SJSA1 (cell line): ENCODE results near the gene NFYC. TPM values are rescaled to one million over a fixed set of nuclear protein-coding genes. Genes with fewer than 3 reads are reported as not detected.

Source experiments
- DNase-seq, 2 experiments: peaks; one replicate each; pipeline ENCODE4 v3.0.0-alpha.2; 2015 to 2020; ENCODE audit warnings: low spot score in 2 of 2, low read depth in 1 of 2
- H3K27ac ChIP-seq: fragments of 250-450 bp; sonication (Bioruptor Pico); 2 replicates; pipeline ENCODE4 v1.5.1; 2020; ENCODE audit warnings: mild to moderate bottlenecking, moderate library complexity
- H3K27me3 ChIP-seq: fragments of 250-450 bp; sonication (Bioruptor Pico); replicated peaks from 2 replicates; pipeline ENCODE4 v1.5.1; 2020; ENCODE audit warnings: mild to moderate bottlenecking, moderate library complexity
- H3K36me3 ChIP-seq: fragments of 250-450 bp; sonication (Bioruptor Pico); 2 replicates; pipeline ENCODE4 v1.5.1; 2020; ENCODE audit warnings: mild to moderate bottlenecking
- H3K4me1 ChIP-seq: fragments of 250-450 bp; sonication (Bioruptor Pico); replicated peaks from 2 replicates; pipeline ENCODE4 v1.6.1; 2021; ENCODE audit warnings: mild to moderate bottlenecking
- H3K4me3 ChIP-seq: fragments of 250-450 bp; sonication (Bioruptor Pico); 2 replicates; pipeline ENCODE4 v1.5.1; 2020; ENCODE audit warnings: mild to moderate bottlenecking
- H3K9me3 ChIP-seq: fragments of 250-450 bp; sonication (Bioruptor Pico); replicated peaks from 2 replicates; pipeline ENCODE4 v1.5.1; 2020; ENCODE audit warnings: mild to moderate bottlenecking
- total RNA-seq: library from RNA; depleted of rRNA; stranded (reverse); fragments of >200 nt; shearing (Covaris generic); gene quantifications from 2 replicates; pipeline ENCODE4 v1.2.3, GENCODE V29; 2014

NFYC gene
- total RNA-seq, 1 experiment from 2014 or later: 32.5 TPM

DNA sequence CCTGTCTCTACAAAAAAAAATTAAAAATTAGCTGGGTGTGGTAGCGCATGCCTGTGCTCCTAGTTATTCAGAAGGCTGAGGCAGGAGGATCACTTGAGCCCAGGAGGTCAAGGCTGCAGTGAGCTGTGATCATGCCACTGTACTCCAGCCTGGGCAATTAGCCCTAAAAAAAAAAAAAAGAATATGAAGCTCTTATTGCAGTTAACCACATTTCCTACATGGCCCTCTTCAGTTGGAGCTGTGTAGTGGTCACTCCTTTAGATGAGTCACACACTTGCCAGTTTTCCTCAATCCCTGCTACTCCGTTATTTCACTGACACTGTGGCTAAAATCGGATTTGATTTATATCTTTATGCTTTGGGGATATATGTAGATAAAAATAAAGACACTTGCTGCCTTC, 11.8 kb downstream of the NFYC start:
- no peaks in the 10 kb centered on the region for H3K27me3 ChIP-seq
- H3K9me3 ChIP-seq: no peaks in the 10 kb centered on the region
- H3K36me3 ChIP-seq: no peaks in the 10 kb centered on the region
- H3K27ac ChIP-seq: 0 out of 2 replicates have a peak overlapping the region, but pooled peaks have one; percentile 6
- no peak overlapping the region for H3K4me3 ChIP-seq
- peaks cover 12% of the 10 kb centered on the region for H3K4me1 ChIP-seq
- DNase-seq: peak; percentile 40 to 52

DNA sequence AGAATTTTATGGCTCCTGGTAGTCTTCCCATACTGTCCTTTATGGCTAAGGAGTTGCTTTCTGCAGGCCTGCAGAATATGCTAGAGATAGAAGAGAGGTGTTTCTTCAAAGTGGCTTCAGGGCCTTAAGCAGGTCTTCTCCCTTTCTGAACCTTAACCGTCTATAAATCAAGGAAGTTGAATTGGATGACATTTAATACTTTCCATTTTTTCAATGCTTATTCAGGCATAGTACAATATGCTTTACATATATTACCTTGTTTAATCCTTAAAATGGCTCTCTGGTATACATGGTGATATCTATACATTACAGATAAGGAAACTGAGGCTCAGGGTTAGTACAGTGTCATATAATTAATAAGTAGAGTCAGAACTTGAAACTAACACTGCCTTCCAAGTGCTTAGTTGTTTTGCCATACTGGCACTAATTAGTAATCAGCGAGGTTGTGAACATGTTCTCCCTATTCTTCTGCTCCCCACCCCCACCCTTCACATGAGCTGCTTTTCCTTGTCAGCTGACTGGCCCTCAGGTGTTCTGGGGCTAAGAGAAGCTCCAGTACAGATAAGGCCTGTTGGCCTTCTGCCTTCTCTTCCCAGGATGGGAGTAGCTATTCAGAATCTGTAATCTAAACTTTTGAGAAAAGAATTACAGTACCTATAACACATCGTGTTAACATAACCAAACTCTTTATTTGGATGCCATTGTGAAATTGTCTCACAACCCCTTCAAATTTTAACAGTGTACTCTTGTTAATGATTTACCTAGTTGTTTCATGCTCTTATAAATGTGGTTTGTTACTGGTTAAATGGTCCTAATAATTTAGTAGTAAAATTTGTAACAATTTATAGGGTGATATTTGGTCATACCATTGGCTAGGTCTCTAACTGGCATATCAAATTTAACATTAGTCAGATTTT, 13.6 kb downstream of the NFYC start:
- H3K27ac ChIP-seq: no peak overlapping the region
- H3K9me3 ChIP-seq: no peaks in the 10 kb centered on the region
- no peak overlapping the region for H3K4me3 ChIP-seq
- no peak for DNase-seq
- H3K4me1 ChIP-seq: peaks cover 25% of the 10 kb centered on the region
- H3K27me3 ChIP-seq: no peaks in the 10 kb centered on the region
- H3K36me3 ChIP-seq: no peaks in the 10 kb centered on the region

DNA sequence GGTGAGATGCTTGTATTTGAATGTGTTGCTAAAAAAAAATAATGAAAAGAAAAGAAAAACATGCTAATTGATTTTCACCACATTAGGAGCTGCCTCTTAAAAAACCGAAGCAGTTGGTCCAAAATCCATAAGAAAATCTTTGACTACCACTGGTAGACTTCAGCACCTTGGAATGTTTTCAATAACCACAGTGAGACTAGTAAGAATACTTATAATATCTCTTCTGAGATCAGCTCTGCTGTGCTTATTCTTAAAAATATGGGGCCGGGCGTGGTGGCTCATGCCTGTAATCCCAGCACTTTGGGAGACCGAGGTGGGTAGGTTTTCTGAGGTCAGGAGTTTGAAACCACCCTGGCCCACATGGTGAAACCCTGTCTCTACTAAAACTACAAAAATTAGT, 15.1 kb downstream of the NFYC start:
- Histone ChIP-seq H3K4me3 (no peak overlapping the region), H3K4me1 (peaks cover 39% of the 10 kb centered on the region), H3K27me3 (no peaks in the 10 kb centered on the region), H3K27ac (no peak overlapping the region), H3K9me3 (no peaks in the 10 kb centered on the region), H3K36me3 (no peaks in the 10 kb centered on the region)
- no peak for DNase-seq

DNA sequence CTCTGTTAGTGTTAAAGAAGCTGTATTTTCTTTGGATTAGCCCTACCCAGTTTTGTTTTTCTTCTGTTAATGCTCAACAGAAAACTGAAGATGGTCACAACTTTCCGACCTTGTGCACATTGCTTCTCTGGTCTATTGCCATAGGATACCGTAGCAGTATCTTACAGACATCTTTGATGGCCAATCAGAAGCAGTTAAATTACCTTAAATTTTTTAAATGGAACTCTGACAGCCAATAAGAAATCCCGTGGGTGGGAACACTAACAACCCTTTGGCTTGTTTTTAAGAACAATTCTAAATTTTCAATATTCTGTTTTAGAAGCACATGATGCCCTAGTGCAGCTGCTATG, 17.2 kb downstream of the NFYC start:
- H3K9me3 ChIP-seq: no peaks in the 10 kb centered on the region
- no peaks in the 10 kb centered on the region; the same call in none of the 2 replicates for H3K36me3 ChIP-seq
- DNase-seq: peak in 1 of 2 experiments; percentile 82
- H3K4me3 ChIP-seq: peak overlapping the region; percentile 35
- H3K27ac ChIP-seq: peak overlapping the region; percentile 43
- no peaks in the 10 kb centered on the region for H3K27me3 ChIP-seq
- peaks cover 38% of the 10 kb centered on the region for H3K4me1 ChIP-seq

GRCh38 chr1:40709100-40709801, 17.7 kb downstream of the NFYC start:
- Histone ChIP-seq H3K36me3 (no peaks in the 10 kb centered on the region; the same call in none of the 2 replicates), H3K27ac (peak overlapping the region; percentile 43), H3K27me3 (no peaks in the 10 kb centered on the region), H3K9me3 (no peaks in the 10 kb centered on the region), H3K4me1 (peaks cover 38% of the 10 kb centered on the region), H3K4me3 (peak overlapping the region; percentile 35)
- DNase-seq: peak; percentile 79 to 86

- no peak overlapping the region for H3K27ac ChIP-seq
- DNase-seq: no peak
These were observed 18.3 kb downstream of the NFYC start for GRCh38 chr1:40709802-40710278.

GRCh38 chr1:40710581-40711315, 19.2 kb downstream of the NFYC start:
- Histone ChIP-seq H3K36me3 (no peaks in the 10 kb centered on the region; the same call in none of the 2 replicates), H3K27ac (no peak overlapping the region), H3K9me3 (no peaks in the 10 kb centered on the region), H3K4me3 (no peak overlapping the region), H3K27me3 (no peaks in the 10 kb centered on the region), H3K4me1 (peaks cover 38% of the 10 kb centered on the region)
- DNase-seq: peak in 1 of 2 experiments; percentile 17

More at GRCh38 chr1:40709802-40710278, 18.3 kb downstream of the NFYC start:
- Histone ChIP-seq H3K36me3 (no peaks in the 10 kb centered on the region; the same call in none of the 2 replicates), H3K4me1 (peaks cover 38% of the 10 kb centered on the region), H3K4me3 (peak overlapping the region; percentile 35), H3K27me3 (no peaks in the 10 kb centered on the region), H3K9me3 (no peaks in the 10 kb centered on the region)

DNA sequence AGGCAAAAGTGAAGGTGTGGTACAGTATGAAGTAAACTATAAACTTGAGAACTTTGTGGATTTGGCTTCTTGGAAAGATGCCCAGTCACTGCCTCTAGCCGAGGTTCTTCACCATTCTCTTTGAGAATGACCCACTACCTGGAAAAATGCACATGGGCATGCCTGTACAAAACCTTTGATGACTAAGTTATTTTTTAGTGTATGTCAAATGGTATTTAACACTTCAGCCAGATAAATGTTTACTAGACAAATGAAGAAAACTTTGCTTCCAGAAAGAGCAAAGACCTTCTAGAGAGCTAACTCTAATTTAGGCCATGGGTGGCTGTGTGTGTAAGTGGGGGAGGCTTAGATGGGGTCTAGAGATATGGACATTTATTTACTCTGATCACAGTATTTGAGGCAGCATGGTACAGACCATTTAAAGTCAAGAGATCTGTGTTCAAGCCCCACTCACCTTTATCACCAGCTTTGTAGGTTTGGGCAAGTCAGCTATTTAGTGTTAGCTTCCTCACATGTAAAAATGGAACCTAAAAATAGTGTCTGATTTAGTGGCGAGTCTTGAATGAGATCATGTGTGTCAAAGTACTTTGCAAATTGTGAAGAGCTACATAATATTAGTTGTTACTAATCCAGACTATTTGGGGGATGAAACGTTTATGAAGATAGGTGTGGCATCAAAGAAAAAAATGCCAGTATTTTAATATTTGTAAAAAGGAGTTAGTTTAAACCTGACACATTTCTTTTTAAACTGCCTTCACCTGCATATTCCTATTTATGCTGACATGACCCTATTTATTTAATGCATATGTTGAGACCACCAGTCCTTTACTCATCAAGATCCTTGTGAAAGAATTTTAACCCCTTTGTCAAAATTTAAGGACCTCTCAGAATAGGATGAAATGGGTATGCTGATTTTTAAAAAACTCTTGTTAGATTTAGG, 20.2 kb downstream of the NFYC start:
- Histone ChIP-seq H3K4me3 (no peak overlapping the region), H3K36me3 (no peaks in the 10 kb centered on the region; the same call in none of the 2 replicates), H3K27me3 (no peaks in the 10 kb centered on the region), H3K27ac (peak overlapping the region; percentile 34; the same call in 1 of the 2 replicates), H3K9me3 (no peaks in the 10 kb centered on the region), H3K4me1 (peaks cover 38% of the 10 kb centered on the region)
- peak; percentile 55 to 57 for DNase-seq

DNA sequence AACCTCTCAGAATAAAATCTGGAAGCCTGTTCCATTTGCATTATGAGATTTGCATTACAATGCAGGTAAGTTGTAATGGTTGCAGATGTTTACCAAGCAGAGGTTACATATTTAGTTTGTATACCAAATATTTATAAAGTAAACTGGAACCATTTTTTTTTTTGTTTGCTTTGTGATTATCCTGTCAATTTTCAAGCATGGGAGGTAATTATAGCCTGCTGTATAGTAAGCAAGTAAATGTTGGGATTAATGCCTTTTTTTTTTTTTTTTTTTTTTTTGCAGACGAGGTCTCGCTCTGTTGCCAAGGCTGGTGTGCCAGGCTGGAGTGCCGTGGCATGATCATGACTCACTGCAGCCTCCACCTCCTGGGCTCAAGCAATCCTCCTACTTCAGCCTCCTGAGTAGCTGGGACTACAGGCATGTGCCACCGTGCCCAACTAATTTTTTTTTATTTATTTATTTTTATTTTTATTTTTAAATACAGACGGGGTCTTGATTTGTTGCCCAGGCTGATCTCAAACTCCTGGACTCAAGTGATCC, 21.0 kb downstream of the NFYC start:
- DNase-seq: no peak
- Histone ChIP-seq H3K27me3 (no peaks in the 10 kb centered on the region), H3K27ac (no peak overlapping the region), H3K4me1 (peaks cover 38% of the 10 kb centered on the region), H3K4me3 (no peak overlapping the region), H3K9me3 (no peaks in the 10 kb centered on the region), H3K36me3 (no peaks in the 10 kb centered on the region; the same call in none of the 2 replicates)

DNA sequence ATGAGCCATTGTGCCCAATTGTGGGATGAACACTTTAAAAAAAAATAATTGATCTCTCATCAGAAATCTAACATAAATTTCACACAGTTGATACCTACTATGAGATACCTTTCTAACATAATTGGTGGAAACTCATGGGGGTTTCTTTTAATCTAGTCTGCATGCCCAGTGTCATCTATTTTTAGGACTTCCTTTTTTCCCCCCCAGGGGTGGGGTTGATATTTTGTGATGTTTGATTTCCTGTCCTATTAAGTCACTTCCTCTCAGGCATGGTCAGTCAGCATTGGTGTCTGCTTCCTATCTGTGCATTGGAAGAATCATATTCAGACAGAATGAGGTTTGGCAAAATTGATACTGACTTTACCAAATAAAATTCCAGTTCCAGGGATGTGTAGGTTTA, 21.5 kb downstream of the NFYC start:
- Histone ChIP-seq H3K27me3 (no peaks in the 10 kb centered on the region), H3K4me3 (no peak overlapping the region), H3K36me3 (no peaks in the 10 kb centered on the region; the same call in none of the 2 replicates), H3K4me1 (peaks cover 38% of the 10 kb centered on the region), H3K27ac (no peak overlapping the region), H3K9me3 (no peaks in the 10 kb centered on the region)
- DNase-seq: no peak

GRCh38 chr1:40715491-40716059, 24.1 kb downstream of the NFYC start:
- DNase-seq: no peak
- no peaks in the 10 kb centered on the region for H3K9me3 ChIP-seq
- no peaks in the 10 kb centered on the region; the same call in none of the 2 replicates for H3K36me3 ChIP-seq
- H3K27ac ChIP-seq: no peak overlapping the region
- H3K4me1 ChIP-seq: peaks cover 31% of the 10 kb centered on the region
- H3K27me3 ChIP-seq: no peaks in the 10 kb centered on the region
- H3K4me3 ChIP-seq: no peak overlapping the region

GRCh38 chr1:40717065-40717464, 25.6 kb downstream of the NFYC start:
- Histone ChIP-seq H3K4me1 (peaks cover 16% of the 10 kb centered on the region), H3K4me3 (no peak overlapping the region), H3K36me3 (no peaks in the 10 kb centered on the region; the same call in none of the 2 replicates), H3K27ac (no peak overlapping the region), H3K9me3 (no peaks in the 10 kb centered on the region), H3K27me3 (no peaks in the 10 kb centered on the region)
- no peak for DNase-seq
